ENCODE results near the gene SLC16A10.
"Not testable (repeated sequence)": the region's sequence is repeated elsewhere in the genome, so short reads cannot be mapped to it uniquely, and the experiment has no call there.

SLC16A10 gene, protein sequence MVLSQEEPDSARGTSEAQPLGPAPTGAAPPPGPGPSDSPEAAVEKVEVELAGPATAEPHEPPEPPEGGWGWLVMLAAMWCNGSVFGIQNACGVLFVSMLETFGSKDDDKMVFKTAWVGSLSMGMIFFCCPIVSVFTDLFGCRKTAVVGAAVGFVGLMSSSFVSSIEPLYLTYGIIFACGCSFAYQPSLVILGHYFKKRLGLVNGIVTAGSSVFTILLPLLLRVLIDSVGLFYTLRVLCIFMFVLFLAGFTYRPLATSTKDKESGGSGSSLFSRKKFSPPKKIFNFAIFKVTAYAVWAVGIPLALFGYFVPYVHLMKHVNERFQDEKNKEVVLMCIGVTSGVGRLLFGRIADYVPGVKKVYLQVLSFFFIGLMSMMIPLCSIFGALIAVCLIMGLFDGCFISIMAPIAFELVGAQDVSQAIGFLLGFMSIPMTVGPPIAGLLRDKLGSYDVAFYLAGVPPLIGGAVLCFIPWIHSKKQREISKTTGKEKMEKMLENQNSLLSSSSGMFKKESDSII

DNA sequence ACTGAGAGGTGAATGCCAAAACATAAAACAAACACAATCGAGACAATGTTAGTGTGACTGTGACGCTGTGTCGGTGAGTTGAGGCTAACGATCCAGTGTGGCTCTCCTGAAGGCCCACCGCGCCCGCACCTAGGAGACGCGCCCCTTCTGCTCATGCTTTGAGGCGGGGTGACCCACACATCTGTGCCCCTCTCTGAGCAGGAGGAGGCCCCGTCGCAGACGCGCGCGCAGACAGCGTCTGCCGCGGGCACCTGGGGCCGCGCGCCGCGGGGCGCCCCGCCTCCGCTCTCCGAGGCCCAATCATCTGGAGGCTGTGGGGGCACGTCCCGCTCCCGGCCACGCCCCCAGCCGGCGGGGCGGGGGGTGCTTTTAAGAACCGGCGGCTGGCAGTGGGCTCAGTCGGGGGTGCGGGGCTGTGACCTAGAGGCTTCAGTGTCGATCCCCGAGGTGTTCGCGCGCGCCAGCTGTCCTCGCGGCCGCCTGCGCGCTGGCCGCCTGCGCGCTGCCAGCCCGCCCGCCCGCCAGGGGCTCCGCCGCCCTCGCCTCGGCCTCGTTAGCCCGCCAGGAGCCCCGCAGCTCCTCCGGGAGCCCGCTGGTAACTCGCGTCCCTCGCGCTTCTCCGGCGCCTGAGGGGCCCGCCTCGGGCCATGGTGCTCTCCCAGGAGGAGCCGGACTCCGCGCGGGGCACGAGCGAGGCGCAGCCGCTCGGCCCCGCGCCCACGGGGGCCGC, at the start of gene SLC16A10:
Gene SLC16A10 (plus strand): TSS at position 398 of the 730 bp plus-strand sequence. CDS start 250 bp downstream, at position 648.
- peak; percentile 37 for DNase-seq

- no peak for DNase-seq
These were observed 48.6 kb upstream of the SLC16A10 start for GRCh38 chr6:111038534-111039252.

DNA sequence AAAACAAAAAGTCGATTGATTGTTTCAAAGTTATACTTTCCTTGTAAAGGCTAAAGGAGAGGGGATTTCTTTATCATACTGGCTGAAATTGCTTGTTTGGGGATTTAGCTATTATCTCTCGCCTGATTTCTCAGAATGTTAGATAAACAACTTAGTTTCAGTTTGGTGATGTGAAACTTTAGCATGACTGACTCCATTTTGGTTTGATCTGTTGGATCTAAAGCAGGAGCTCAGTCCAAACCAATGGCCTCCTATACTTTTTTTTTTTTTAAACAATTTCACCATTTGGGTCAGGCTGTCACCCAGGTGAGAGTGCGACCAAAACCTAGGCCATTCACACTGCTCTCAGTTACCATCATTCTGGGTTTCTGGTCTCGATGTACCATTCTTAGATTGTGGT, 45.4 kb upstream of the SLC16A10 start:
- no peak for DNase-seq

GRCh38 chr6:111047244-111047643, 40.1 kb upstream of the SLC16A10 start:
- DNase-seq: no peak

DNA sequence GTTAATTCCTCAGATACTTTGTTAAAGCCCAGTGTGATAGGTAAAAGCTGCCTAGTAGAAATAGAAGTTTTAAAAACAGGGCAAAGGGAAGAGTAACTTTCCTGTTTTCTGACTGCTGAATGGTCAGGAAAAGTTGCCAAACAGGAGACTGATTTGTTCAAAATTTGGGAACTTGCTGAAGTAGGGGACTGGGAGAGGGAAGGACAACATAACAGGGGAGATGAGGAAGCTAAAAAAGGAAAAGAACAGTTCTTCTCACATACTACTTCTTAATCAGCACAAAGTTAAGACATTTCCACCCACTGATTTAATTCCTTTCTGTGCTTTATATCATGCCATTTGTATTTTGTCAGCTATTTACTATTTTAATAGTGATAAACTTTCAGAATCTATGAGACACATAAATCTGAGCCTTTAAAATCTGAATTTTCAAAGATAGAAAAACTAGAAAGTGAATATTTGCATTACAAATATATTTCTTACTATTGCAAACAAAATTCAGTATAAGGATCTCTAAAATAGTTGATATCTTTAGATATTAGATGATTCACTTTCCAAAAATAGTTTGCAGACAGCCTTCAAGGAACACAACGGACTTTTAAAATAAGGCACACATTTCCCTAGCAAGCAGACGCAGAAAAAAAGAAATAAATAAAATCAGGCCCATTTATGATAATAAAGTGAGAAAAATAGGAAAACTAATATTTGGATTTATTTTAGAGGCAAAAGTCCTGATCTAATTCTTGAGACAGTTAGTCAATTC, 36.9 kb upstream of the SLC16A10 start:
- no peak for DNase-seq

GRCh38 chr6:111052171-111052570, 35.1 kb upstream of the SLC16A10 start:
- DNase-seq: no peak

- peak; percentile 28 for DNase-seq
These were observed 30.1 kb upstream of the SLC16A10 start for GRCh38 chr6:111057074-111057752.

GRCh38 chr6:111061508-111061907, 25.8 kb upstream of the SLC16A10 start:
- DNase-seq: no peak

DNA sequence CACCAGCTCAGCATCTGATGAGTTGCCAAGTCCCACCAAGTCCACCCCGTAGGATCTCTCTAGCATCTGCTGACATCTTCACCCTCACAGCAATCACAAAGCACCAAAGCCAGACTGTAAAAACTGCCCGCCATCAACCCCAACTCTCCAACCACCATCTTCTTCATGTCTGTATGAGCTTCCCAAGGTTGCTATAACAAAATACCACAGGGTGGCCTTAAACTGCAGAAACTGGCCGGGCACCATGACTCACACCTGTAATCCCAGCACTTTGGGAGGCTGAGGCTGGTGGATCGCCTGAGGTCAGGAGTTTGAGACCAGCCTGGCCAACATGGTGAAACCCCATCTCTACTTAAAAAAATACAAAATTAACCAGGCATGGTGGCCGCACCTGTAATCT, 25.3 kb upstream of the SLC16A10 start:
- not testable (repeated sequence) for DNase-seq

GRCh38 chr6:111062860-111063259, 24.4 kb upstream of the SLC16A10 start:
- DNase-seq: not testable (repeated sequence)

DNA sequence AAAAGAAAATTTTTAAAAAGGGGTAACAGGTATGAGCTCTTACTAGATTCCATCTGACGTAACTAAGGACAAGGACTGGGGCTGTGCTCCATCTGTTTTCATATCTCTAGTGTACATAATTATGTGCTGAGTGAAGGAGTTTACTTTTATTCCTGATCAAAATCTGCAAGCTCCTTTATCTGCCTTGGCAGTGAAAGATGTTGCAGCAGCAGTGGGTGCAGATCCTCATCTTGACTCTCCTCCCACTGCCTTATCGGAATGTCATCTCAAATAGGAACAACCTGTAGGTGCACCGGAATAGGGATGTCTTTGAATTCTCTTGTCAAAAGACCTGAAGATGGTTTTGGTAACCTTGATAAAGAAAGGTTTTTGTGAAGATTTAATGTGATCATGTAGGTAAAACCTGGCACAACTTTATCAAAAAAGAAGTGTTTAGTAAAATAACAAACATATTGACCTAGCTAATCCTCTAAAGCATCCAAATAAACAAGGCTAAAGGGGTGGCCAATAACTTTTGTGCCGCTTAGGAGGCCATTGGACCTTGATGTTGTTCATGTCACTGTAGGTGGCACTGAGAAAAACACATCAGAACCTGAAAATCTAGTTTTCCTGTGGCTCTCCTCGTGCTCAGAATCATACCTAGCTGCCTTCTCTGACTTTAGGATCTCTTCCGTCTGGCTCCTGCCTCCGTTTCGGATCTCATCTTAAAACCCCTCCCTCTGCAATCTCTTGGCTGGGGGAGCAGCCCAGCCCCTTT, 19.0 kb upstream of the SLC16A10 start:
- no peak for DNase-seq

DNA sequence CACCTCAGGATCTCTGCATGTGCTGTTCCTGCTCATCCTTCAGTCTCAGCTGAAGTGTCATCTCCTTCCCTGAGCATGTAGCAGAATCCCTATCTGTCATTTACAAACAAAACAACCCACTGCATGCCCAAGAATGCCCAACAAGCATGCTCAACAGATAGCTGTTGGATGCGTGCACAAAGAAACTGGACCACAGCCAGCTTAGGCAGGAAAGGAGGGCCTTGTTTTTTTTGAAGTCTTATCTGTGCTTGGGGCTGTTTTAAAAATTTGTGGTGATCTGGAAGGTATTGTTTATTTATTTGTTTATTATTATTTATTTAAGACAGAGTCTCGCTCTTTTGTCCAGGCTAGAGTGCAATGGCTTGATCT, 18.5 kb upstream of the SLC16A10 start:
- no peak for DNase-seq

DNA sequence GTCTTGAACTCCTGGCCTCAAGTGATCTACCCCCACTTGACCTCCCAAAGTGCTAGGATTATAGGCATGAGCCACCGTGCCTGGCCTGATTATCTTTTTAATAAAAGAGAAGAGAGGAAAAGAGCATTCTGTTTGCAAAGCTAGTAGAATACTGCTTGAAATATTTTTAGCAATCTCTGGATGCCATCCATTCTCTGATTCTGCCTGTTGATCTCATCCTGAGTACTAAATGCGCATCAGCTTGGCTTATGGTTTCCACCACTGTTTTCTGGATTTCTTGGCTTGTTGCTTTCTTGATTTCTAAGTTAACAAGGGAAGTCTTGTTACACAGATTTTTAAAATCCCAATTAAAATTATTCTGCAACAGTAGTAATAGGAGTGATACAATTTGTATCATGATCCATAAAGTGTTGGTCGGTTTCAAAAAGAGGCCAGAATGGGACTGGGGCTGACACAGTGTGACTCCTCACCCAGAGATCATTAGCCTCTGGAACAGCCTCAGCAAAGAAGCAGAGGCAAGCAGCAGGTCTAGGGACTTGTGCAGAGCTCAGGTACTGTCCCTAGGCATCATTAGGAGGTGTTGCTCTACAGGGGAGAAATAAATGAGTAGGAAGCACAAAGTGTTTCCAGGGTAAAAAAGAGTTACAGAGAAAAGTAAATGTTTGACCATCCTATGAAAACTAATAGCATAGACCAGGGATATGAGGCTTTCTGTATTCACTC, 17.8 kb upstream of the SLC16A10 start:
- DNase-seq: no peak

- DNase-seq: no peak
These were observed 16.9 kb upstream of the SLC16A10 start for GRCh38 chr6:111070105-111071005.

- no peak for DNase-seq
These were observed 14.4 kb upstream of the SLC16A10 start for GRCh38 chr6:111072801-111073360.

DNA sequence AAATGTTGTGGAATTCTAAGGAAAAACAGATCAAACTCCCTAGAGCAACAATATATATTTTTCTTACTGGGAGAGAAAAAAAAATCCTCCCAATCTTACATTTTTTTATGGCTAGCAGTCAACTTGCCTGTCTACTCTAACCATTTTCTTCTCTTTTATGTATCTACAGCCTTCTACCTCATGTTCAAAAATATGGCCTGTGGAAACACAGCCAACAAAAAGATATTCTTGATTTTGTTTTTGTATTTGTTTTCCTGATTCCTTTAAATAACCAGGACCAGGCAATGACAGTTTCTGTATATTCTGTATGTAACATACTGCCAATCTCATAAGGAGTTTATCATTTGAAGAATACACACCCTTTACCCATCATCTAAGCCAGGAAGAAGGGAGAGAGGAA, 13.0 kb upstream of the SLC16A10 start:
- no peak for DNase-seq

GRCh38 chr6:111076024-111076695, 11.1 kb upstream of the SLC16A10 start:
- no peak for DNase-seq

DNA sequence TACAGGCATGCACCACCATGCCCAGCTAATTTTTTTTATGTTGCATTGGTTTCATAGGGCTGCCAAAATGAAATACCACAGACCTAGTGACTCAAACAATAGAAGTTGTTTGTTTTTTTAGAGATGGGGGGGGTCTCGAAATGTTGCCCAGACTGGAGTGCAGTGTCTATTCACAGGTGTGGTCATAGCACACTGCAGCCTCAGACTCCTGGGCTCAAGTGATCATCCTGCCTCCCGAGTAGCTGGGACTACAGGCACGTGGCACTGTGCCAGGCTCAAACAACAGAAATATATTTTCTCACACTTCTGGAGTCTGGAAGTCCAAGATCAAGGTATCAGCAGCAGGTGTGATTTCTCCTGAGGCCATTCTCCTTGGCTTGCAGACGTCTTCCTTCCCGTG, 6.6 kb upstream of the SLC16A10 start:
- no peak for DNase-seq
